Large intestine (tissue), 12 donors: Measurements from ENCODE around the gene MFAP4. TPM values are rescaled to one million over a fixed set of nuclear protein-coding genes. Genes with fewer than 3 reads are reported as not detected.

Experiments used
- DNase-seq, 2 donors: peaks; one replicate each; pipeline versions ENCODE4 v3.0.0 to v3.0.0-alpha.2; 2013
- H3K27ac ChIP-seq: one replicate; pipeline ENCODE4 v1.5.1; 2013; ENCODE audit warnings: low read length
- H3K27me3 ChIP-seq: 2 replicates; pipeline ENCODE4 v1.6.1; 2013; ENCODE audit warnings: low read length; ENCODE audit not compliant: control insufficient read depth, insufficient read depth
- H3K36me3 ChIP-seq: 2 replicates; pipeline ENCODE4 v1.6.1; 2013; ENCODE audit warnings: low read length; ENCODE audit not compliant: control insufficient read depth, insufficient read depth
- H3K4me1 ChIP-seq: one replicate; pipeline ENCODE4 v1.6.1; 2013; ENCODE audit warnings: low read length; ENCODE audit not compliant: control insufficient read depth, insufficient read depth
- H3K4me3 ChIP-seq: one replicate; pipeline ENCODE4 v1.5.1; 2013; ENCODE audit warnings: low read length
- H3K9me3 ChIP-seq: one replicate; pipeline ENCODE4 v1.6.1; 2013; ENCODE audit warnings: mild to moderate bottlenecking, low read depth, low read length, moderate library complexity; ENCODE audit not compliant: control insufficient read depth
- WGBS: methylation state at CpG from one replicate; pipeline ENCODE4 v1.1.5; 2013; ENCODE audit warnings: low lambda C conversion rate; ENCODE audit not compliant: insufficient coverage; 5-methylcytosine and 5-hydroxymethylcytosine counted together
- long read RNA-seq, 11 donors: transcript quantifications; one replicate each; lab custom pipeline, GENCODE V29; 2026
- polyA plus RNA-seq: library from polyadenylated mRNA; unstranded; fragments of 120-200 nt; gene quantifications from one replicate; pipeline ENCODE4 v1.2.1, GENCODE V29; 2013

MFAP4 gene
- polyA plus RNA-seq = 116 TPM
- long read RNA-seq, donor 1, transcript MFAP4-201 (6 exons, 1,873 nt) = major isoform, 50 of 134 reads
- long read RNA-seq, donor 1, transcript MFAP4-203 (5 exons, 1,876 nt) = minor isoform, 5 of 134 reads
- long read RNA-seq, donor 1, partial matches to known transcripts = 75 of 134 reads
- long read RNA-seq, donor 1, other reads (novel, unspliced or antisense) = 0 of 134 reads
- long read RNA-seq, donor 2, transcript MFAP4-201 (6 exons, 1,873 nt) = major isoform, 96 of 138 reads
- long read RNA-seq, donor 2, transcript MFAP4-203 (5 exons, 1,876 nt) = minor isoform, 13 of 138 reads
- long read RNA-seq, donor 2, partial matches to known transcripts = 25 of 138 reads
- long read RNA-seq, donor 2, other reads (novel, unspliced or antisense) = 0 of 138 reads
- long read RNA-seq, donor 3 = 0 reads
- long read RNA-seq, donor 4, partial matches to known transcripts = 0 of 4 reads
- long read RNA-seq, donor 4, other reads (novel, unspliced or antisense) = 0 of 4 reads
- long read RNA-seq, donor 5, transcript MFAP4-201 (6 exons, 1,873 nt) = major isoform, 75 of 93 reads
- long read RNA-seq, donor 5, transcript MFAP4-202 (6 exons, 1,932 nt) = minor isoform, 7 of 93 reads
- long read RNA-seq, donor 5, partial matches to known transcripts = 7 of 93 reads
- long read RNA-seq, donor 5, other reads (novel, unspliced or antisense) = 0 of 93 reads
- long read RNA-seq, donor 6, transcript MFAP4-203 (5 exons, 1,876 nt) = minor isoform, 16 of 107 reads
- long read RNA-seq, donor 6, transcript MFAP4-201 (6 exons, 1,873 nt) = major isoform, 77 of 107 reads
- long read RNA-seq, donor 6, transcript MFAP4-202 (6 exons, 1,932 nt) = minor isoform, 5 of 107 reads
- long read RNA-seq, donor 6, partial matches to known transcripts = 8 of 107 reads
- long read RNA-seq, donor 6, other reads (novel, unspliced or antisense) = 0 of 107 reads
- long read RNA-seq, donor 7, transcript MFAP4-201 (6 exons, 1,873 nt) = major isoform, 79 of 121 reads
- long read RNA-seq, donor 7, transcript MFAP4-202 (6 exons, 1,932 nt) = minor isoform, 5 of 121 reads
- long read RNA-seq, donor 7, transcript MFAP4-203 (5 exons, 1,876 nt) = minor isoform, 8 of 121 reads
- long read RNA-seq, donor 7, partial matches to known transcripts = 28 of 121 reads
- long read RNA-seq, donor 7, other reads (novel, unspliced or antisense) = 0 of 121 reads
- long read RNA-seq, donor 8, transcript MFAP4-201 (6 exons, 1,873 nt) = major isoform, 111 of 145 reads
- long read RNA-seq, donor 8, transcript MFAP4-202 (6 exons, 1,932 nt) = minor isoform, 8 of 145 reads
- long read RNA-seq, donor 8, transcript MFAP4-203 (5 exons, 1,876 nt) = minor isoform, 12 of 145 reads
- long read RNA-seq, donor 8, partial matches to known transcripts = 14 of 145 reads
- long read RNA-seq, donor 8, other reads (novel, unspliced or antisense) = 0 of 145 reads
- long read RNA-seq, donor 9, transcript MFAP4-202 (6 exons, 1,932 nt) = minor isoform, 9 of 122 reads
- long read RNA-seq, donor 9, transcript MFAP4-201 (6 exons, 1,873 nt) = major isoform, 87 of 122 reads
- long read RNA-seq, donor 9, transcript MFAP4-203 (5 exons, 1,876 nt) = minor isoform, 10 of 122 reads
- long read RNA-seq, donor 9, partial matches to known transcripts = 15 of 122 reads
- long read RNA-seq, donor 9, other reads (novel, unspliced or antisense) = 0 of 122 reads
- long read RNA-seq, donor 10, transcript MFAP4-202 (6 exons, 1,932 nt) = minor isoform, 6 of 148 reads
- long read RNA-seq, donor 10, transcript MFAP4-201 (6 exons, 1,873 nt) = major isoform, 114 of 148 reads
- long read RNA-seq, donor 10, transcript MFAP4-203 (5 exons, 1,876 nt) = minor isoform, 15 of 148 reads
- long read RNA-seq, donor 10, partial matches to known transcripts = 10 of 148 reads
- long read RNA-seq, donor 10, other reads (novel, unspliced or antisense) = 0 of 148 reads
- long read RNA-seq, donor 11, transcript MFAP4-201 (6 exons, 1,873 nt) = major isoform, 107 of 136 reads
- long read RNA-seq, donor 11, transcript MFAP4-203 (5 exons, 1,876 nt) = minor isoform, 9 of 136 reads
- long read RNA-seq, donor 11, transcript MFAP4-202 (6 exons, 1,932 nt) = minor isoform, 8 of 136 reads
- long read RNA-seq, donor 11, partial matches to known transcripts = 11 of 136 reads
- long read RNA-seq, donor 11, other reads (novel, unspliced or antisense) = 0 of 136 reads

- Histone ChIP-seq H3K27ac (peak within 1 kb of the TSS; percentile 87), H3K9me3 (no peaks in the 10 kb centered on the region), H3K4me3 (peak within 1 kb of the TSS; percentile 52), H3K36me3 (peaks cover 37% of the 10 kb centered on the region), H3K27me3 (no peaks in the 10 kb centered on the region), H3K4me1 (peaks cover 29% of the 10 kb centered on the region)
- WGBS = no CpG with 5 or more reads among the region's 22 CpGs
- peak; percentile 82 to 83 for DNase-seq
Observed at GRCh38 chr17:19386974-19387920, at the start of gene MFAP4. TSS of gene MFAP4 (minus strand) at chr17:19387190. CDS start at chr17:19387155, 35 bp downstream.

- H3K27ac ChIP-seq = no peak overlapping the region
- H3K36me3 ChIP-seq = no peaks in the 10 kb centered on the region
- H3K4me3 ChIP-seq = no peak overlapping the region
- DNase-seq = no peak
- no CpG with 5 or more reads among the region's 2 CpGs for WGBS
- no peaks in the 10 kb centered on the region for H3K9me3 ChIP-seq
- no peaks in the 10 kb centered on the region for H3K27me3 ChIP-seq
- H3K4me1 ChIP-seq = no peaks in the 10 kb centered on the region
Observed at GRCh38 chr17:19433727-19434340, 46.8 kb upstream of the MFAP4 start.

GRCh38 chr17:19433255-19433654 lies 46.3 kb upstream of the MFAP4 start:
- WGBS = no CpG with 5 or more reads among the region's 5 CpGs
- no peaks in the 10 kb centered on the region for H3K4me1 ChIP-seq
- no peaks in the 10 kb centered on the region for H3K27me3 ChIP-seq
- no peaks in the 10 kb centered on the region for H3K36me3 ChIP-seq
- no peak overlapping the region for H3K4me3 ChIP-seq
- H3K9me3 ChIP-seq = no peaks in the 10 kb centered on the region
- no peak overlapping the region for H3K27ac ChIP-seq
- no peak for DNase-seq

- no CpG with 5 or more reads among the region's 3 CpGs for WGBS
Observed at GRCh38 chr17:19431691-19432090, 44.7 kb upstream of the MFAP4 start.

GRCh38 chr17:19426631-19427030 lies 39.6 kb upstream of the MFAP4 start:
- WGBS = 87% methylated on average over 3 of the region's 5 CpGs
- Histone ChIP-seq H3K4me1 (peaks cover 15% of the 10 kb centered on the region), H3K27ac (no peak overlapping the region), H3K36me3 (no peaks in the 10 kb centered on the region), H3K27me3 (no peaks in the 10 kb centered on the region), H3K9me3 (no peaks in the 10 kb centered on the region), H3K4me3 (no peak overlapping the region)
- DNase-seq = no peak

More at GRCh38 chr17:19431691-19432090, 44.7 kb upstream of the MFAP4 start:
- Histone ChIP-seq H3K27ac (no peak overlapping the region), H3K36me3 (no peaks in the 10 kb centered on the region), H3K9me3 (no peaks in the 10 kb centered on the region), H3K4me1 (no peaks in the 10 kb centered on the region), H3K4me3 (no peak overlapping the region), H3K27me3 (no peaks in the 10 kb centered on the region)
- DNase-seq = no peak

- Histone ChIP-seq H3K4me3 (no peak overlapping the region), H3K36me3 (no peaks in the 10 kb centered on the region), H3K9me3 (no peaks in the 10 kb centered on the region), H3K27ac (peak overlapping the region; percentile 13), H3K27me3 (no peaks in the 10 kb centered on the region), H3K4me1 (peaks cover 15% of the 10 kb centered on the region)
- 19% methylated on average over 4 of the region's 8 CpGs for WGBS
- DNase-seq = peak in 1 of 2 donors; percentile 73
Observed at GRCh38 chr17:19424934-19425868, 38.2 kb upstream of the MFAP4 start.

- 100% methylated on average over 1 of the region's 6 CpGs for WGBS
- no peak for DNase-seq
- no peak overlapping the region for H3K27ac ChIP-seq
Observed at GRCh38 chr17:19421926-19422325, 34.9 kb upstream of the MFAP4 start.

More at GRCh38 chr17:19421926-19422325, 34.9 kb upstream of the MFAP4 start:
- H3K4me1 ChIP-seq = peaks cover 15% of the 10 kb centered on the region
- no peaks in the 10 kb centered on the region for H3K36me3 ChIP-seq
- H3K4me3 ChIP-seq = no peak overlapping the region
- no peaks in the 10 kb centered on the region for H3K27me3 ChIP-seq
- H3K9me3 ChIP-seq = no peaks in the 10 kb centered on the region
